ENCODE measurements around the gene TTC28.

DNA sequence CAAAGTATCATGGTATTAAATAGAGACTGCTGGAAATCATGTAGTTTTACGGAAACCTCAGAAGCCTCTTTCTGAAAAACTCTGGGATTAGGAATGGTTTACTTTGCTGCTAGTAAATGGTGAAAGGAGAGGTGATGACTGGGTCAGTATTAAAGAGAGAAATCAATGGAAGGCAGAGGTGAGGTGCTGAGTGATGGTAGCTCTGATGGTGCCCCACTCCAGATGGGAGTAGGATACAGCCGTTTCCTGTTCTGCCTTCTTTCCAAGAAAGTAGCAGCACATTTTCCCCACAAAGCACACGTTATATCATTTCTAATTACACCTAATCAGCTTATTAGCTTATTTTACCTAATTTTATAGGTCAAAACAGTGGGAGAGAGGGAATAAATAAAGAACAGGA lies 493.0 kb downstream of the TTC28 start:
- TF ChIP-seq CTCF (conservative IDR thresholded peaks at IDR 0.05 in 1 of 2, IDR thresholded peaks at IDR 0.05 in 1 of 2; ENCODE audit: low read depth in 1 of 2, low read length in 2 of 2) (no peak), EZH2 (IDR thresholded peaks at IDR 0.05; ENCODE audit: low read length, missing control alignments) (no peak)
